GM12801 (cell line): Measurements from ENCODE around the gene TECPR2.

Experiments used
- CTCF ChIP-seq: IDR thresholded peaks from one replicate; pipeline ENCODE4 v1.5.1; 2011; ENCODE audit warnings: control low read depth; ENCODE audit not compliant: insufficient read length; ENCODE audit errors: extremely low read depth

TECPR2 gene

GRCh38 chr14:102505000-102505619 lies 142.4 kb downstream of the TECPR2 start:
- no peak for TF ChIP-seq CTCF

- no peak for TF ChIP-seq CTCF
Observed at GRCh38 chr14:102505775-102506625, 143.3 kb downstream of the TECPR2 start.

DNA sequence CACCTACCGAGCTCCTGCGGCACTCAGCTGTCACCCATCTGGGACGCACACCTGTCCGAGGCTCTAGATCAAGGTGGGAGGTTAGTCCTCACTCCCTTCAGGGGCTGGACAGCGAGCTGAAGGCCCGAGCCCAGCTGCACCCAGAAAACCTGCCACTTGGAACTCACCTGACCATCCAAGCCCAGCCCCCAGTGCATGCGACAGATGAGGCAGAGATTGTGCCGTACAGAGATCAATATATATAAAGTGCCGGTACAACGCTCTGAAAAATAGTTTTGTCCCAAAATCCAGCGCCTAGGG lies 143.8 kb downstream of the TECPR2 start:
- no peak for TF ChIP-seq CTCF

DNA sequence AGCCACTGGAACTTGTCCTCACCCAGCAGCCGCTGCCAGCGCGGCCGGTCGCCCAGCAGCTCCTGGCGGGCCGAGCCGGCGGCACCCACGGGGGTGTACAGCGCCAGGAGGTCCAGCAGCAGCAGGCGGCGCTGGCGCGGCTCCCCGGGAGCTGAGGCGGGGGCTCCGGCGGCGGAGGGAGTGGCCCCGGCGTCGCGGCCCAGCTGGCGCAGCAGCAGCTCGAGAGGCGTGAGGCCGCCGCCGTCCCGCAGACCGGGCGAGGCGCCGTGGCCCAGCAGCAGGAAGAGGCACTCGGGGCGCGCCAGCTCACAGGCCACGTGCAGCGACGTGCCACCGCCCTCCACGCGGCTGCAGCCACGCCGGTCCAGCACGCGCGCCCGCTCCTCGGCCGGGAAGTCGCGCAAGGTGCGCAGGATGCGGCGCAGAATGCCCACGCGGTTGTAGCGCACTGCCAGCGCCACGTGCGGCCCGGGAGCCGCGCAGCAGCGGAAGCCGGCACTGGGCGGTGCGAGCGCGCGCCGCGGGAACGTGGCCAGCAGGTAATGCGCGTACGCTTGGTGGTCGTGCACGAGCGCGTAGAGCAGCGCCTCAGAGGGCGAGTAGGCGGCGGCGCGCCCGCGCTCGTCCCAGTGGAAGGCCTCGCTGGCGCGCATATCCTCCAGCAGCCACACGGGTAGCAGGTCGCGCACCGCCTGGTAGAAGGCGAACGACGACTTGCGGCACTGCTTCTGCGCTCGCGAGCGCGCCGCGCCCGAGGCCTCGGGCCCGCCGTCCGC lies 144.5 kb downstream of the TECPR2 start:
- no peak for TF ChIP-seq CTCF

DNA sequence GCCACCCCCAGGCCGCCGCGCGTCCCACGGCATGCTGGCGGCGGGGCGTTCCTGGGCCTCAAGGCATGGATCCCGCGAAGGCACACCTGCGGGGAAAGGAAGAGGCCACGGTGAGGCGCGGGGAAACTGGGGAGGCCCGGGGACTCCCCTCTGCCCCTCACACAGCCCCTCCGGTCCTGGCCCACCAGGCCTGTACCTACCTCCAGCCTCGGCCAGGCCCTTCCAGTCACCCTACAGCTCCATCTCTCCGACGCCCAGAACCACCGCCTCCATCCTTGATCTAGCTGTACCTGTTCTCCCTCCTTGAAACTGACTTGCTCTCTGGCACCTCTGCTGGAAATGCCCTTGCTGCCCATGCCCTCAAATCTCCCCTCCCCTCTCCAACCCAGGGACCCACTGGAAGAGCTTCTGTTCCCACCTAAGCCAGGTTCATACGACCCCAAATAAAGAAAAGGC lies 145.1 kb downstream of the TECPR2 start:
- TF ChIP-seq CTCF = no peak

DNA sequence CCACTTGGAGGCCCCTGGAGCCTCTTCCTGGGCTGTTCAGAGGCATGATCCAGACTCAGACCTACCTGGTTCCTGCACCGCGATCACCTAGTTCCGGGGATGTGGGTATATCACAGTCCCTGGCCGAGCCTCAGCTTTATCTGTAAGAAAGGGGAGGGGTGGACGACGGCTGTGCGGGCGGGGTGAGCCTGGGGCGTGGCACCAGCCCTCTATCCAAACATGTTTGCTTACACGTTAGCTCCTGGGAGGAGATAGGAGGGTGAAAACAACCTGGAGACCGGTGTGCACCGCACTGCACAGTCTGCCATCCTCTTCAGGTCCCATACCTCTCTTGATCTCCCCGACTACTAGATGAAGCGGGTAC lies 145.7 kb downstream of the TECPR2 start:
- TF ChIP-seq CTCF = no peak
